CD4-positive, alpha-beta memory T cell (primary cell): ENCODE results near the gene DOCK1. TPM values are rescaled to one million over a fixed set of nuclear protein-coding genes. Genes with fewer than 3 reads are reported as not detected.
A peak's percentile ranks its signal among the peaks of the same experiment; 100 is the strongest.
"Not testable (repeated sequence)": the region's sequence is repeated elsewhere in the genome, so short reads cannot be mapped to it uniquely, and the experiment has no call there.

ENCODE experiments used
- CTCF ChIA-PET: fragments of 350-600 bp; sonication (Branson Sonifier 250); formaldehyde crosslinking; loops from one replicate; lab custom pipeline; 2021; ENCODE audit warnings: inconsistent platforms; ENCODE audit not compliant: partially characterized antibody; lab: Charles Lee
- POLR2A ChIA-PET: fragments of 350-600 bp; sonication (Branson Sonifier 250); formaldehyde crosslinking; loops from one replicate; lab custom pipeline; 2021; ENCODE audit not compliant: partially characterized antibody; lab: Charles Lee
- DNase-seq, 5 donors: peaks; one replicate each; pipeline versions ENCODE4 v3.0.0 to v3.0.0-alpha.2; 2020 to 2022; ENCODE audit warnings: mixed read lengths in 1 of 5
- H3K27ac ChIP-seq: one replicate; pipeline ENCODE4 v1.7.0; 2013; ENCODE audit warnings: low read depth, low read length
- H3K27me3 ChIP-seq: 2 replicates; pipeline ENCODE4 v1.7.0; 2013; ENCODE audit warnings: mild to moderate bottlenecking, low read length, moderate library complexity; ENCODE audit not compliant: insufficient read depth
- H3K36me3 ChIP-seq: 2 replicates; pipeline ENCODE4 v1.7.0; 2013; ENCODE audit warnings: mild to moderate bottlenecking, low read length, moderate library complexity; ENCODE audit not compliant: insufficient read depth
- H3K4me1 ChIP-seq: 2 replicates; pipeline ENCODE4 v1.7.0; 2013; ENCODE audit warnings: mild to moderate bottlenecking, low read length, moderate library complexity; ENCODE audit not compliant: insufficient read depth
- H3K4me3 ChIP-seq, 2 donors: one replicate each; pipeline ENCODE4 v1.7.0; 2013; ENCODE audit warnings: low read length in 2 of 2, mild to moderate bottlenecking in 1 of 2
- H3K9me3 ChIP-seq, 2 donors: one replicate each; pipeline ENCODE4 v1.7.0; 2013; ENCODE audit warnings: low read length in 2 of 2, control low read depth in 1 of 2; ENCODE audit not compliant: control insufficient read depth in 1 of 2
- H3K27ac Mint-ChIP-seq, 7 donors: one replicate each; pipeline ENCODE4 v1.8.0; 2020 to 2021; ENCODE audit warnings: mixed read lengths in 7 of 7, mild to moderate bottlenecking in 6 of 7, inconsistent platforms in 3 of 7, moderate library complexity in 3 of 7
- H3K27me3 Mint-ChIP-seq, 2 donors: one replicate each; pipeline ENCODE4 v1.8.0; 2020 to 2021; ENCODE audit warnings: mixed read lengths in 2 of 2
- H3K36me3 Mint-ChIP-seq, 2 donors: one replicate each; pipeline ENCODE4 v1.8.0; 2020 to 2021; ENCODE audit warnings: mixed read lengths in 2 of 2, inconsistent platforms in 1 of 2, mild to moderate bottlenecking in 1 of 2
- H3K4me1 Mint-ChIP-seq, 4 donors: one replicate each; pipeline ENCODE4 v1.8.0; 2020 to 2021; ENCODE audit warnings: mixed read lengths in 4 of 4, mild to moderate bottlenecking in 1 of 4
- H3K4me3 Mint-ChIP-seq, 8 donors: one replicate each; pipeline ENCODE4 v1.8.0; 2020 to 2021; ENCODE audit warnings: mixed read lengths in 8 of 8, mild to moderate bottlenecking in 7 of 8, moderate library complexity in 6 of 8, inconsistent platforms in 3 of 8
- H3K9me3 Mint-ChIP-seq, 8 donors: one replicate each; pipeline ENCODE4 v1.8.0; 2020 to 2021; ENCODE audit warnings: mixed read lengths in 8 of 8, mild to moderate bottlenecking in 5 of 8, inconsistent platforms in 3 of 8, moderate library complexity in 1 of 8
- intact Hi-C: fragments of 100-400 bp; cut with micrococcal nuclease; formaldehyde crosslinking; loops from one replicate; pipeline ENCODE4 v1.15.1; 2023
- polyA plus RNA-seq, 2 donors: library from polyadenylated mRNA; unstranded; fragments of 300-500 nt; fragmentation: Illumina TruSeq; gene quantifications; one replicate each; pipeline ENCODE4 v1.2.3, GENCODE V29; 2021
- total RNA-seq, 2 experiments: library from RNA; stranded (reverse); gene quantifications; one replicate each; pipeline ENCODE4 v1.2.3, GENCODE V29; 2021

DOCK1 gene
- total and polyA plus RNA-seq, 4 experiments from 2014 or later, result 0.17 TPM; not detected in 2

- H3K9me3 Mint-ChIP-seq, result peaks cover 0 to 20% (median 8%) of the 10 kb centered on the region in 8 donors
- H3K4me3 Mint-ChIP-seq, result no peak overlapping the region
- no peak for DNase-seq
- H3K27me3 Mint-ChIP-seq, result peaks cover 0 to 2% of the 10 kb centered on the region in 2 donors
- no peaks in the 10 kb centered on the region for H3K4me1 Mint-ChIP-seq
- no peaks in the 10 kb centered on the region for H3K4me1 ChIP-seq
- H3K27ac ChIP-seq, result no peak overlapping the region
- no peaks in the 10 kb centered on the region for H3K36me3 ChIP-seq
- POLR2A ChIA-PET, result no interaction called here
- no peaks in the 10 kb centered on the region for H3K36me3 Mint-ChIP-seq
- no peak overlapping the region for H3K27ac Mint-ChIP-seq
- H3K4me3 ChIP-seq, result no peak overlapping the region
- CTCF ChIA-PET, result no interaction called here
- no peaks in the 10 kb centered on the region for H3K27me3 ChIP-seq
- intact Hi-C loops, result no loop called here
- H3K9me3 ChIP-seq, result no peaks in the 10 kb centered on the region
These were observed 27.8 kb upstream of the DOCK1 start for GRCh38 chr10:126877390-126877789.

- Mint-ChIP-seq H3K36me3 (no peaks in the 10 kb centered on the region), H3K4me3 (no peak overlapping the region), H3K4me1 (no peaks in the 10 kb centered on the region), H3K27me3 (peaks cover 0 to 2% of the 10 kb centered on the region in 2 donors), H3K27ac (no peak overlapping the region), H3K9me3 (peaks cover 0 to 20% (median 8%) of the 10 kb centered on the region in 8 donors)
- intact Hi-C loops, result no loop called here
- Histone ChIP-seq H3K9me3 (no peaks in the 10 kb centered on the region), H3K36me3 (no peaks in the 10 kb centered on the region), H3K27me3 (no peaks in the 10 kb centered on the region), H3K4me3 (no peak overlapping the region), H3K27ac (no peak overlapping the region), H3K4me1 (no peaks in the 10 kb centered on the region)
- ChIA-PET CTCF (no interaction called here), POLR2A (no interaction called here)
- no peak for DNase-seq
These were observed 26.6 kb upstream of the DOCK1 start for GRCh38 chr10:126878594-126878993.

- H3K4me1 Mint-ChIP-seq, result no peaks in the 10 kb centered on the region
These were observed 24.3 kb upstream of the DOCK1 start for GRCh38 chr10:126880926-126881325.

GRCh38 chr10:126882055-126882454 lies 23.2 kb upstream of the DOCK1 start:
- DNase-seq, H3K36me3 Mint-ChIP-seq, CTCF ChIA-PET, H3K27me3 Mint-ChIP-seq, H3K27me3 ChIP-seq, intact Hi-C loops, H3K9me3 ChIP-seq, H3K4me3 Mint-ChIP-seq, H3K27ac ChIP-seq, H3K4me1 ChIP-seq, H3K4me3 ChIP-seq, H3K4me1 Mint-ChIP-seq, H3K27ac Mint-ChIP-seq, H3K36me3 ChIP-seq, POLR2A ChIA-PET: not testable (repeated sequence)
- peaks cover 0 to 20% (median 7%) of the 10 kb centered on the region in 8 donors for H3K9me3 Mint-ChIP-seq

More at GRCh38 chr10:126880926-126881325, 24.3 kb upstream of the DOCK1 start:
- Mint-ChIP-seq H3K27ac (peak overlapping the region in 1 of 7 donors; percentile 43), H3K4me3 (peak overlapping the region in 1 of 8 donors; percentile 59), H3K9me3 (peaks cover 0 to 20% (median 6%) of the 10 kb centered on the region in 8 donors), H3K27me3 (peaks cover 0 to 2% of the 10 kb centered on the region in 2 donors), H3K36me3 (no peaks in the 10 kb centered on the region)
- no peaks in the 10 kb centered on the region for H3K36me3 ChIP-seq
- DNase-seq, result no peak
- H3K27ac ChIP-seq, result no peak overlapping the region
- ChIA-PET CTCF (no interaction called here), POLR2A (no interaction called here)
- intact Hi-C loops, result no loop called here
- H3K27me3 ChIP-seq, result no peaks in the 10 kb centered on the region
- H3K4me3 ChIP-seq, result no peak overlapping the region
- no peaks in the 10 kb centered on the region for H3K9me3 ChIP-seq
- no peaks in the 10 kb centered on the region for H3K4me1 ChIP-seq

- H3K4me3 Mint-ChIP-seq, H3K36me3 Mint-ChIP-seq, H3K27me3 Mint-ChIP-seq, CTCF ChIA-PET, H3K9me3 Mint-ChIP-seq, H3K9me3 ChIP-seq, intact Hi-C loops, H3K36me3 ChIP-seq, DNase-seq, H3K27me3 ChIP-seq, H3K4me1 ChIP-seq, H3K27ac ChIP-seq, H3K27ac Mint-ChIP-seq, POLR2A ChIA-PET, H3K4me3 ChIP-seq, H3K4me1 Mint-ChIP-seq: not testable (repeated sequence)
These were observed 16.8 kb upstream of the DOCK1 start for GRCh38 chr10:126888436-126888835.

GRCh38 chr10:126889421-126889820 lies 15.8 kb upstream of the DOCK1 start:
- DNase-seq, result no peak
- no peak overlapping the region for H3K4me3 Mint-ChIP-seq
- Histone ChIP-seq H3K27me3 (no peaks in the 10 kb centered on the region), H3K4me1 (no peaks in the 10 kb centered on the region), H3K9me3 (no peaks in the 10 kb centered on the region), H3K36me3 (no peaks in the 10 kb centered on the region), H3K4me3 (no peak overlapping the region), H3K27ac (no peak overlapping the region)
- H3K9me3 Mint-ChIP-seq, result peaks cover 0 to 7% (median 2%) of the 10 kb centered on the region in 8 donors
- POLR2A ChIA-PET, result no interaction called here
- no peak overlapping the region for H3K27ac Mint-ChIP-seq
- intact Hi-C loops, result no loop called here
- CTCF ChIA-PET, result no interaction called here
- no peaks in the 10 kb centered on the region for H3K27me3 Mint-ChIP-seq
- H3K4me1 Mint-ChIP-seq, result no peaks in the 10 kb centered on the region
- no peaks in the 10 kb centered on the region for H3K36me3 Mint-ChIP-seq

GRCh38 chr10:126890797-126891196 lies 14.4 kb upstream of the DOCK1 start:
- intact Hi-C loops, H3K4me3 Mint-ChIP-seq, CTCF ChIA-PET: not testable (repeated sequence)

More at GRCh38 chr10:126890797-126891196, 14.4 kb upstream of the DOCK1 start:
- H3K27me3 ChIP-seq, H3K4me3 ChIP-seq, H3K27ac ChIP-seq, H3K27me3 Mint-ChIP-seq, H3K36me3 ChIP-seq, H3K36me3 Mint-ChIP-seq, H3K4me1 ChIP-seq, H3K9me3 ChIP-seq, H3K4me1 Mint-ChIP-seq, H3K9me3 Mint-ChIP-seq, H3K27ac Mint-ChIP-seq, DNase-seq, POLR2A ChIA-PET: not testable (repeated sequence)
